GM18507 (cell line): ENCODE results near the gene ICA1.

Experiments
- DNase-seq: peaks from one replicate; pipeline ENCODE4 v3.0.0; 2011; ENCODE audit warnings: low read depth; ENCODE audit not compliant: insufficient read length; ENCODE audit errors: extremely low spot score
- FAIRE-seq: peaks from 2 replicates; lab custom pipeline; 2011; peaks lifted over from hg19 to GRCh38; lab: Jason Lieb, UNC

The ICA1 gene

GRCh38 chr7:8232999-8233847 lies 28.7 kb downstream of the ICA1 start:
- FAIRE-seq = no peak
- DNase-seq = no peak

- DNase-seq (no peak), FAIRE-seq (no peak)
Measured at GRCh38 chr7:8229927-8230326, 32.0 kb downstream of the ICA1 start.

GRCh38 chr7:8228766-8229674 lies 32.9 kb downstream of the ICA1 start:
- FAIRE-seq = no peak

GRCh38 chr7:8228068-8228467 lies 33.9 kb downstream of the ICA1 start:
- DNase-seq = no peak
- no peak for FAIRE-seq

More at GRCh38 chr7:8228766-8229674, 32.9 kb downstream of the ICA1 start:
- DNase-seq = no peak

GRCh38 chr7:8227261-8227660 lies 34.7 kb downstream of the ICA1 start:
- FAIRE-seq (no peak), DNase-seq (no peak)

- no peak for FAIRE-seq
- no peak for DNase-seq
Measured at GRCh38 chr7:8226501-8226900, 35.5 kb downstream of the ICA1 start.

- FAIRE-seq (no peak), DNase-seq (no peak)
Measured at GRCh38 chr7:8221567-8221966, 40.4 kb downstream of the ICA1 start.

- no peak for FAIRE-seq
- DNase-seq = no peak
Measured at GRCh38 chr7:8221101-8221495, 40.9 kb downstream of the ICA1 start.

GRCh38 chr7:8220376-8221100 lies 41.4 kb downstream of the ICA1 start:
- DNase-seq (no peak), FAIRE-seq (no peak)

GRCh38 chr7:8217200-8218068 lies 44.5 kb downstream of the ICA1 start:
- DNase-seq = peak; percentile 14
- peak; percentile 88 for FAIRE-seq

GRCh38 chr7:8216334-8216690 lies 45.7 kb downstream of the ICA1 start:
- FAIRE-seq = peak; percentile 51
- no peak for DNase-seq

- no peak for DNase-seq
Measured at GRCh38 chr7:8215648-8216333, 46.2 kb downstream of the ICA1 start.

GRCh38 chr7:8214244-8214824 lies 47.6 kb downstream of the ICA1 start:
- DNase-seq (no peak), FAIRE-seq (no peak)

More at GRCh38 chr7:8215648-8216333, 46.2 kb downstream of the ICA1 start:
- no peak for FAIRE-seq

- no peak for DNase-seq
Measured at GRCh38 chr7:8213381-8213780, 48.6 kb downstream of the ICA1 start.

GRCh38 chr7:8212638-8213037 lies 49.3 kb downstream of the ICA1 start:
- DNase-seq (no peak), FAIRE-seq (no peak)

More at GRCh38 chr7:8213381-8213780, 48.6 kb downstream of the ICA1 start:
- FAIRE-seq = no peak

- no peak for FAIRE-seq
- DNase-seq = no peak
Measured at GRCh38 chr7:8211725-8212096, 50.3 kb downstream of the ICA1 start.

- no peak for FAIRE-seq
- DNase-seq = no peak
Measured at GRCh38 chr7:8210845-8211724, 50.9 kb downstream of the ICA1 start.
